WI38 (cell line): ENCODE results near the gene WDFY4.

ENCODE experiments used
- H3K4me3 ChIP-seq: 2 replicates; pipeline ENCODE4 v1.5.1; 2011; ENCODE audit warnings: low read depth, mild to moderate bottlenecking, control low read depth, low read length
- TF ChIP-seq, protein P1 (sequence below): IDR thresholded peaks from 2 replicates; pipeline ENCODE4 v1.5.1; 2012; ENCODE audit warnings: low read depth, mild to moderate bottlenecking, control low read depth, low read length

WDFY4 gene

GRCh38 chr10:48978318-48978717 lies 293.6 kb downstream of the WDFY4 start:
- TF ChIP-seq, protein P1, sequence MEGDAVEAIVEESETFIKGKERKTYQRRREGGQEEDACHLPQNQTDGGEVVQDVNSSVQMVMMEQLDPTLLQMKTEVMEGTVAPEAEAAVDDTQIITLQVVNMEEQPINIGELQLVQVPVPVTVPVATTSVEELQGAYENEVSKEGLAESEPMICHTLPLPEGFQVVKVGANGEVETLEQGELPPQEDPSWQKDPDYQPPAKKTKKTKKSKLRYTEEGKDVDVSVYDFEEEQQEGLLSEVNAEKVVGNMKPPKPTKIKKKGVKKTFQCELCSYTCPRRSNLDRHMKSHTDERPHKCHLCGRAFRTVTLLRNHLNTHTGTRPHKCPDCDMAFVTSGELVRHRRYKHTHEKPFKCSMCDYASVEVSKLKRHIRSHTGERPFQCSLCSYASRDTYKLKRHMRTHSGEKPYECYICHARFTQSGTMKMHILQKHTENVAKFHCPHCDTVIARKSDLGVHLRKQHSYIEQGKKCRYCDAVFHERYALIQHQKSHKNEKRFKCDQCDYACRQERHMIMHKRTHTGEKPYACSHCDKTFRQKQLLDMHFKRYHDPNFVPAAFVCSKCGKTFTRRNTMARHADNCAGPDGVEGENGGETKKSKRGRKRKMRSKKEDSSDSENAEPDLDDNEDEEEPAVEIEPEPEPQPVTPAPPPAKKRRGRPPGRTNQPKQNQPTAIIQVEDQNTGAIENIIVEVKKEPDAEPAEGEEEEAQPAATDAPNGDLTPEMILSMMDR, result no peak
- H3K4me3 ChIP-seq, result no peak overlapping the region

DNA sequence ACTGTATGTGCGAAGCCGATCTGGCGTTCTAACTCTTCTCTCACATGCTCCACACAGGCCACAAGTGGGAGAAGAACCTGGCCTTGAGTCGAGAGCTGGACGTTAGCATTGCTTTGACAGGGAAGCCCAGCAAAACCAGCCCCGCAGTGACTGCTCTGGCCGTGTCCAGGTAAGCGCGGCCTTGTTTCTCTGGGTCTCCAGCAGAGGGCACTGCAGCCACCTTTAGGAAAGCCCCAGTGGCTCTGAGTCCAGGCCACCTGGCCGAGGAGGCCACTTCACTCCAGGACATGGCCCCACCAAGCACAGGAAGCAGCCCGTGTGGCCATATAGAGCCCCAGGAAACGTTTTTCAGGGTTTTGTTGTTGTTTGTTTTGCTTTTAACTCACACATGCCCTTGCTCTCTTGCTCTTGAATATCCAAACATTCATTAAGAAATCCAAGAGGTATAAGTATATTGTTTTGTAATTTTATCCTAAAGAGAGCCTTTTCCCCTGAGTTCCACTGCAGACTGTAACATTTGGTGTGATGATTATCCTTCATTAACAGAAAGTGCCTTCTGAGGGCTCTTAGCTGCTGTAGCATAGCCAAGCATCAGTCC lies 296.7 kb downstream of the WDFY4 start:
- H3K4me3 ChIP-seq, result no peak overlapping the region
- TF ChIP-seq, protein P1, result peak; percentile 83

- TF ChIP-seq, protein P1, result no peak
Measured at GRCh38 chr10:48982584-48982983, 297.9 kb downstream of the WDFY4 start.

GRCh38 chr10:48983648-48984351 lies 299.1 kb downstream of the WDFY4 start:
- TF ChIP-seq, protein P1, result no peak
- no peak overlapping the region for H3K4me3 ChIP-seq

More at GRCh38 chr10:48982584-48982983, 297.9 kb downstream of the WDFY4 start:
- H3K4me3 ChIP-seq, result no peak overlapping the region

DNA sequence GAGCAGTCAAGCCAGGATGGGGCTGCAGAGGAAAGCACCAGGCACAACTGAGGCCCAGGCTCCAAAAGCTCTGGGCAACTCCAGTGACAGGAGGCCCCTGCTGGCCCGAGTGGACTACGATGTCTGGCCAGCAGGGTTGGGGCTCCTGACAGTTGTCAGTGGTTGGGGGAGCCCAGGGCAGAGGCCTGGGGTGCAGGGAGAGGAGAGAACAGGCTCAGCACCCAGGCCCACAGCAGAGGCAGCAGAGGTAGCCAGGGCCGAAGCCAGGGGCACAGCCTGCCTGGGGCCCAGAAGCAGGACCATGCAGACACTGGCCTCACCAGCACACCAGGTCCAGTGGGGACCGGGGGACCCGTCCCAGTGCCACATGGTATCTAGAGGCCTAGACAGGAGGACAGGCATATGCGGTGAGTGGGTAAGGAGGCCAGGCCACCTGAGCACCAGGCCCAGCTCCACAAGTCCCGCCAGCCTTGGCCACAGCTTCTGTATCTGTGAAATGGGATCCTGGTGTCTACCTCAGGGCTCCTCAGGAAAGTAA lies 301.0 kb downstream of the WDFY4 start:
- TF ChIP-seq, protein P1, result no peak
- no peak overlapping the region for H3K4me3 ChIP-seq

- TF ChIP-seq, protein P1, result no peak
- H3K4me3 ChIP-seq, result no peak overlapping the region
Measured at GRCh38 chr10:48990226-48990625, 305.6 kb downstream of the WDFY4 start.

GRCh38 chr10:48993627-48994026 lies 309.0 kb downstream of the WDFY4 start:
- TF ChIP-seq, protein P1, result no peak
- H3K4me3 ChIP-seq, result no peak overlapping the region
